Mucosa of rectum (tissue), 2 donors: ENCODE data around the gene CXCL8.

Experiments used
- H3K27ac ChIP-seq, 2 donors: one replicate each; pipeline ENCODE4 v1.7.0; 2013; ENCODE audit warnings: inconsistent platforms in 2 of 2, low read depth in 2 of 2, low read length in 2 of 2
- H3K27me3 ChIP-seq, 2 donors: one replicate each; pipeline ENCODE4 v1.7.0; 2013; ENCODE audit warnings: low read length in 2 of 2; ENCODE audit not compliant: control insufficient read depth in 2 of 2, insufficient read depth in 2 of 2
- H3K36me3 ChIP-seq, 2 donors: one replicate each; pipeline ENCODE4 v1.7.0; 2013; ENCODE audit warnings: low read length in 2 of 2; ENCODE audit not compliant: control insufficient read depth in 2 of 2, insufficient read depth in 2 of 2
- H3K4me1 ChIP-seq, 2 donors: one replicate each; pipeline ENCODE4 v1.7.0; 2013; ENCODE audit warnings: low read length in 2 of 2, mild to moderate bottlenecking in 1 of 2; ENCODE audit not compliant: control insufficient read depth in 2 of 2, insufficient read depth in 2 of 2
- H3K4me3 ChIP-seq, 2 donors: one replicate each; pipeline ENCODE4 v1.7.0; 2013; ENCODE audit warnings: low read length in 2 of 2
- H3K9ac ChIP-seq, 2 donors: one replicate each; pipeline ENCODE4 v1.7.0; 2013; ENCODE audit warnings: low read length in 2 of 2, low read depth in 1 of 2, mild to moderate bottlenecking in 1 of 2
- H3K9me3 ChIP-seq, 2 donors: one replicate each; pipeline ENCODE4 v1.7.0; 2013; ENCODE audit warnings: low read length in 2 of 2; ENCODE audit not compliant: control insufficient read depth in 2 of 2
- donor health status: healthy.
- donor health status: Normal muscosa, but diverticular disease.

Gene CXCL8

DNA sequence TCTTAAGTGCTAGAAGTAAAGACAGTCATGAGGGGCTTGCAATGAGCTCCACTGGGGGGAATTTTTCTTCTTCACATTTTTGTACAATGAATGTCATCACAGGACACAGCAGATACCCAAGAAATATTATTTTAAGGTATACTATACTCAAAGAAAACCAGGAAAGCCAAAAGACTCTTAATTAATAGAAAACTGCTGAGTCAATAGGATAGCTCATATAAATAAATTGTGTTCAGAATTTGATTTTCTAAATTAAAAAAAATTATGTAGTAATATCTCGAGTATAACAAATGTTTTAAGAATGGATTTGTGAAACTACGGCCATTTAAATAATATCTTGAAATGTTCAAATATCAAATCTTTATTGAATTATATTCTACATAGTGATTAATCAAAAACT lies 25.7 kb upstream of the CXCL8 start:
- Histone ChIP-seq H3K9me3 (no peaks in the 10 kb centered on the region), H3K27me3 (no peaks in the 10 kb centered on the region), H3K4me1 (no peaks in the 10 kb centered on the region), H3K9ac (no peak overlapping the region), H3K27ac (no peak overlapping the region), H3K4me3 (no peak overlapping the region), H3K36me3 (no peaks in the 10 kb centered on the region)

GRCh38 chr4:73715659-73716058 lies 24.7 kb upstream of the CXCL8 start:
- Histone ChIP-seq H3K4me1 (no peaks in the 10 kb centered on the region), H3K36me3 (no peaks in the 10 kb centered on the region), H3K4me3 (no peak overlapping the region), H3K27me3 (no peaks in the 10 kb centered on the region), H3K27ac (no peak overlapping the region), H3K9me3 (no peaks in the 10 kb centered on the region), H3K9ac (no peak overlapping the region)

GRCh38 chr4:73718375-73719373 lies 21.7 kb upstream of the CXCL8 start:
- Histone ChIP-seq H3K27ac (no peak overlapping the region), H3K4me3 (no peak overlapping the region), H3K27me3 (no peaks in the 10 kb centered on the region), H3K36me3 (no peaks in the 10 kb centered on the region), H3K9ac (no peak overlapping the region), H3K9me3 (no peaks in the 10 kb centered on the region), H3K4me1 (no peaks in the 10 kb centered on the region)

GRCh38 chr4:73721435-73721834 lies 18.9 kb upstream of the CXCL8 start:
- H3K9ac ChIP-seq, result no peak overlapping the region
- H3K27ac ChIP-seq, result no peak overlapping the region
- H3K36me3 ChIP-seq, result no peaks in the 10 kb centered on the region
- no peaks in the 10 kb centered on the region for H3K4me1 ChIP-seq
- no peaks in the 10 kb centered on the region for H3K9me3 ChIP-seq
- no peak overlapping the region for H3K4me3 ChIP-seq
- H3K27me3 ChIP-seq, result no peaks in the 10 kb centered on the region

DNA sequence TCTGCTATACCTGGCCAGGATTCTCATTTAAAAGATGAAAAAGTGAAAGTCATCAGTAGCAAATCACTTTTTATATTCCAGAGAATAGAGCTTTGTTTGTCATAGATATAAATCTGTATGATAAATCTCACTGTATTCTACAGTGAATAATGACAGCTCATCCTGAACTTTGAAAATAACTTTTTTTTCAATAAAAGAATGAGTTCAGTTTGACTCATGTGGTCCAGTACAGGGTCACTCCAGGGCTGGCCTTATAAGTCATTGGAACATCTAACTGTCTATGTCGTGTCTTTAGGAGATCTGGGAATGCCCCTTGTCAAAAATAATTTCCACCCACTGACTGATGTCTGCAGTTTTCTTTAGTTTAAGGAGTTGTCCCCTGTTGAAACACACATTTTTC lies 18.5 kb upstream of the CXCL8 start:
- Histone ChIP-seq H3K9me3 (no peaks in the 10 kb centered on the region), H3K27me3 (no peaks in the 10 kb centered on the region), H3K4me1 (no peaks in the 10 kb centered on the region), H3K36me3 (no peaks in the 10 kb centered on the region), H3K9ac (no peak overlapping the region), H3K27ac (no peak overlapping the region), H3K4me3 (no peak overlapping the region)

DNA sequence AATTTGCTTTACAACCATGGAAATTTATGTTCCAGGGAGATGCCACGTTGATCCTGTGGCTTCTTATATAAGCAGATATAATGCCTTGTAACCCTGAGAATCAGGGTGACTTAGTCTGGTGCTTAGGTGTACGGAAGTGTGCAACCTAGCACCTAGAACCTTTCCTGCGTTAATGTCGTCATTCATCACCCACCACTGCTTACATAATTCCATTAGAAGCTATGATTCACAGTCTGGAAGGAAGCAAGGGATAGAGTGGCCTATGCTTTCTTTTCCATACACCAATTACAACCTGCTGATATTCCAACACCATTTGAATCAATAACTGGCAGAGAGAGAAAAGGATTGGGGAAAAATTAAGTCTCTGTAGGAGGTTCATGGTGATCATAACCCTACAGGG lies 17.3 kb upstream of the CXCL8 start:
- H3K27ac ChIP-seq, result no peak overlapping the region
- no peaks in the 10 kb centered on the region for H3K4me1 ChIP-seq
- no peak overlapping the region for H3K9ac ChIP-seq
- H3K9me3 ChIP-seq, result no peaks in the 10 kb centered on the region
- H3K36me3 ChIP-seq, result no peaks in the 10 kb centered on the region
- no peaks in the 10 kb centered on the region for H3K27me3 ChIP-seq
- no peak overlapping the region for H3K4me3 ChIP-seq

- Histone ChIP-seq H3K4me1 (no peaks in the 10 kb centered on the region), H3K4me3 (no peak overlapping the region), H3K36me3 (no peaks in the 10 kb centered on the region), H3K27me3 (no peaks in the 10 kb centered on the region), H3K27ac (no peak overlapping the region), H3K9me3 (no peaks in the 10 kb centered on the region), H3K9ac (no peak overlapping the region)
Measured at GRCh38 chr4:73723928-73724327, 16.4 kb upstream of the CXCL8 start.

- Histone ChIP-seq H3K4me3 (no peak overlapping the region), H3K4me1 (no peaks in the 10 kb centered on the region), H3K9ac (no peak overlapping the region), H3K9me3 (no peaks in the 10 kb centered on the region), H3K36me3 (no peaks in the 10 kb centered on the region), H3K27ac (no peak overlapping the region), H3K27me3 (no peaks in the 10 kb centered on the region)
Measured at GRCh38 chr4:73725510-73725909, 14.9 kb upstream of the CXCL8 start.

- H3K27ac ChIP-seq, result no peak overlapping the region
- H3K4me3 ChIP-seq, result no peak overlapping the region
- H3K9ac ChIP-seq, result no peak overlapping the region
- H3K27me3 ChIP-seq, result no peaks in the 10 kb centered on the region
- H3K9me3 ChIP-seq, result no peaks in the 10 kb centered on the region
- H3K4me1 ChIP-seq, result no peaks in the 10 kb centered on the region
- no peaks in the 10 kb centered on the region for H3K36me3 ChIP-seq
Measured at GRCh38 chr4:73725985-73726384, 14.4 kb upstream of the CXCL8 start.

DNA sequence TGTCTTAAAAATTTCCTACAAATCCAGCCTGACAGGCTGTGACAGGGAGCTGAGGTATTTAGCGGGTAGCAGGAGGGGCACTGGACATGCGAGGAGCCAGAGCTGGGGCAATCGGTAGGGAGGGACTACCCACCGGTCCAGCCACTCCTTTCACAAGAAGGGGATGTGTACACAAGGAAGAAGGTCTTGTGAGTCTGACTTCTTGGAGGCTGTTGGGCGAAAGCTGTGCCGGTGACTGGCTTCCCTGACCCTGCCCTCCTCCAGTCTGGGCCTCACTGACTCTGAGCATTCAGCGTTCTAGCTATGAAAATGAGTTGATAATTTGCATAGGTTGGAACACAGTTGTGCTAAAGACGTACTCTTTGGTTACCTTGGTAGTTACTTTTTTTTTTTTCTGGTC lies 12.7 kb upstream of the CXCL8 start:
- Histone ChIP-seq H3K27me3 (no peaks in the 10 kb centered on the region), H3K9me3 (no peaks in the 10 kb centered on the region), H3K36me3 (no peaks in the 10 kb centered on the region), H3K4me3 (no peak overlapping the region), H3K9ac (no peak overlapping the region), H3K27ac (no peak overlapping the region), H3K4me1 (no peaks in the 10 kb centered on the region)
